ENCODE data around the gene SLC17A6. TPM values are rescaled to one million over a fixed set of nuclear protein-coding genes. Genes with fewer than 3 reads are reported as not detected.

The SLC17A6 gene
- total RNA-seq, 2 experiments from 2014 or later = not detected

DNA sequence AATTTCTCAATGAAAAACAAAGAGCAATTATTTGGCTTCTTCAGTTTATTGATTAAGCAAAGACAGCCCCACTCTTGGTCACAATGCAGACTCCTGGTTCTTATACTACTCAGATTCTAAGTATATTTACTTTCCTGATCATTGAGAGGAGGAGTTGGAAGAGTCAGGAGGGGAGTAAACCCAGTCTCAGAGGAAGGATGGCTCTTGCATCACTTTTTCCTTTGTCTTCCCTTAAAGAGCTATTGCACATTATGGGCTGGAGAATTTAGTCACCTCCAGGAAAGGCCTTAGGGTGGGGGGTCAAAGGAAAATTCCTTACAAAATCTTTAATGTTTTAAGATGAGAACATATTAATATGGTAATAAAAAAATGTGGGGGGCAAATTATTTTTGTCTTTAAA, 8.1 kb downstream of the SLC17A6 start:
- no peak for DNase-seq

DNA sequence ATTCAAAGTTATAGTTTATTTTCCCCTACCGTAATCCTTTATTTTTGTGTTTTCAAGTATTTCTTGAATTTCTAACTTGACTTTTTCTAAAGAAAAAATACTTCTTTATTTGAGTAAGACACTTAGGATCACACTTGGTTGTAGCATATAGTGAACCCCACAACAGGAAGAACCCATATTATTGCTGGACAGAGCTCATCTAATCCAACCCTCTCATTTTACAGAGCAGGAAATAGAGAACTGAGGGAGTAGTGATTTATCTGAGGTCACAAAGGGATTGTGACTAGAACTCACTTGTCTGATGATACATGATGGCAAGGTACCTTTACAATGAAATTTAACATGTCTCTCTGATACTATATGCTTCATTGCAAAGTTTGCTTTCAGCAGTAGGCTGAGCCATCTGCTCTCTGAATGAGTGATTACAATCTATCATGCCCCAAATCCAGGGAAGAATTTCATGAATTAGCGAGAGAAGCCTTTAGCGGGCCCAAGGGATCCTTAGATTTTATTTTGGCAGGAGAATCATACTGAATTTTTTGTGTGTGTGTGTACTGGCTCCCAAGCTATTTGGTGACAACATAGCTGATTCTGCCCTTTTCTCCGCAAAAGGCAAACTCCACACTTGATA, 9.8 kb downstream of the SLC17A6 start:
- no peak for DNase-seq
- H3K9me3 Mint-ChIP-seq = no peaks in the 10 kb centered on the region
- peaks cover 7% of the 10 kb centered on the region for H3K4me1 Mint-ChIP-seq
- H3K27ac Mint-ChIP-seq = no peak overlapping the region
- H3K36me3 Mint-ChIP-seq = no peaks in the 10 kb centered on the region
- H3K27me3 Mint-ChIP-seq = peaks cover 53% of the 10 kb centered on the region
- H3K4me3 Mint-ChIP-seq = no peak overlapping the region

More for the DNA sequence above, 8.1 kb downstream of the SLC17A6 start:
- no peak overlapping the region for H3K4me3 Mint-ChIP-seq
- peaks cover 12% of the 10 kb centered on the region for H3K4me1 Mint-ChIP-seq
- no peaks in the 10 kb centered on the region for H3K9me3 Mint-ChIP-seq
- H3K36me3 Mint-ChIP-seq = no peaks in the 10 kb centered on the region
- H3K27me3 Mint-ChIP-seq = peaks cover 69% of the 10 kb centered on the region
- H3K27ac Mint-ChIP-seq = no peak overlapping the region

GRCh38 chr11:22349491-22349890, 11.3 kb downstream of the SLC17A6 start:
- no peak for DNase-seq
- H3K4me1 Mint-ChIP-seq = no peaks in the 10 kb centered on the region
- H3K27me3 Mint-ChIP-seq = peaks cover 37% of the 10 kb centered on the region
- no peaks in the 10 kb centered on the region for H3K36me3 Mint-ChIP-seq
- H3K4me3 Mint-ChIP-seq = no peak overlapping the region
- no peaks in the 10 kb centered on the region for H3K9me3 Mint-ChIP-seq
- H3K27ac Mint-ChIP-seq = no peak overlapping the region

GRCh38 chr11:22359295-22359694, 21.1 kb downstream of the SLC17A6 start:
- Mint-ChIP-seq H3K9me3 (no peaks in the 10 kb centered on the region), H3K27ac (no peak overlapping the region), H3K27me3 (peaks cover 14% of the 10 kb centered on the region), H3K4me3 (no peak overlapping the region), H3K36me3 (no peaks in the 10 kb centered on the region), H3K4me1 (no peaks in the 10 kb centered on the region)
- DNase-seq = no peak

- no peaks in the 10 kb centered on the region for H3K9me3 Mint-ChIP-seq
- no peak overlapping the region for H3K4me3 Mint-ChIP-seq
- DNase-seq = no peak
- no peak overlapping the region for H3K27ac Mint-ChIP-seq
- no peaks in the 10 kb centered on the region for H3K4me1 Mint-ChIP-seq
- no peaks in the 10 kb centered on the region for H3K36me3 Mint-ChIP-seq
- peaks cover 8% of the 10 kb centered on the region for H3K27me3 Mint-ChIP-seq
These were observed 33.0 kb downstream of the SLC17A6 start for GRCh38 chr11:22371160-22371559.

- Mint-ChIP-seq H3K27me3 (peaks cover 14% of the 10 kb centered on the region), H3K4me1 (no peaks in the 10 kb centered on the region), H3K4me3 (no peak overlapping the region), H3K9me3 (no peaks in the 10 kb centered on the region), H3K27ac (no peak overlapping the region), H3K36me3 (no peaks in the 10 kb centered on the region)
- DNase-seq = no peak
These were observed 48.9 kb downstream of the SLC17A6 start for GRCh38 chr11:22387126-22387525.

DNA sequence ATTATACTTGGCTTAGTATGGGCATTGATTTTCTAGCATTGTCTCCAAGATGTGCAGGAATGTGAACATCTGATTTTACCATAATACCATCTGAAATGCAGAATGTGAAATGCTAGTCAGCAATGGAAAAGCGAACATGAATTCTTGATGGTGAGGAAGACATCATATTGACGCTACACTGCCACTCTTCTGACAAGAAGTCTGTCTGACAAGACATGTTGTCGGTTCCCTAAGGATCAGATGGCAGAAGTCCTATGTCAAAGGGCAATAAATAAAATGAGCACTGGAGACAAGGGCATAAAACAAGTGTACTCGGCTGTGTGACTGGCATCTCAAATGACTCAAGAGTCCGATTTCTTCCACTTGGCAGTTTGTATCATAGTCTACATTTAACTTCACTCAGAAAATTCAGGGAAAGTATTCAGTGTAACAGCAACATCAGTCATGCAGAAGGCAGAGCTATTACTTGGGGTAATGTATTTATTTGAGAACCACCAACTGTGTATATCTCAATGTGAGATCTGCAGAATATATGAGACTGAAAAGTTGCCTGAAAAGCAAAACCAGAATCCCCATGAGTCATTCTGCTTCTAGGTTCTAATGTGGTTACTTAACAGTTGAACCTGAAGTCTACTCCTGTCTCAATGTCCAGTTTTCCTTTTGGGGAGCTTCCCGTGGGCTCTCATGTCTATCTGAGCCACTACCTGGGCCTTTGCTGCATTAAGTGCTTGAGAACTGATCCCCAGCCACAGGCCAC, 51.5 kb downstream of the SLC17A6 start:
- DNase-seq = no peak
- peaks cover 17% of the 10 kb centered on the region for H3K27me3 Mint-ChIP-seq
- no peaks in the 10 kb centered on the region for H3K9me3 Mint-ChIP-seq
- no peak overlapping the region for H3K4me3 Mint-ChIP-seq
- H3K36me3 Mint-ChIP-seq = no peaks in the 10 kb centered on the region
- H3K27ac Mint-ChIP-seq = no peak overlapping the region
- H3K4me1 Mint-ChIP-seq = no peaks in the 10 kb centered on the region

DNA sequence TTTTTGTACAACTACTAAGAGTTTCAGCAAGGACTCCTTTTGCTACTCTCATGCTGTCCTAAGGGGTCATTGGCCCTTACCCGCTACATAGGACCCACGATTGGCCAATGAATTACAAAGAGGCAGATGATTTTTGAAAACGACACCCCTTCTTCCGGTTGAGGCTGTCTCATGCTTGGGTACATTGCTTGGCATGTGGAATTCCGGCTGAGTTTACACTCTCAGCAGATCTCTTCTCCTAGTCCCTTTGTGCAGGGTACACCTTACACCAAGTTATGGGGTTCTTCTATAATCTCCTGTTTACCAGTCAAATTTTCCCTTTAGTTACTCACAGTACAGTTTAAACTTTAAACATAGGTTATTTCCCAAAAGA, 52.1 kb downstream of the SLC17A6 start:
- Mint-ChIP-seq H3K27me3 (peaks cover 17% of the 10 kb centered on the region), H3K9me3 (no peaks in the 10 kb centered on the region), H3K27ac (no peak overlapping the region), H3K4me1 (no peaks in the 10 kb centered on the region), H3K4me3 (no peak overlapping the region), H3K36me3 (no peaks in the 10 kb centered on the region)
- no peak for DNase-seq

DNA sequence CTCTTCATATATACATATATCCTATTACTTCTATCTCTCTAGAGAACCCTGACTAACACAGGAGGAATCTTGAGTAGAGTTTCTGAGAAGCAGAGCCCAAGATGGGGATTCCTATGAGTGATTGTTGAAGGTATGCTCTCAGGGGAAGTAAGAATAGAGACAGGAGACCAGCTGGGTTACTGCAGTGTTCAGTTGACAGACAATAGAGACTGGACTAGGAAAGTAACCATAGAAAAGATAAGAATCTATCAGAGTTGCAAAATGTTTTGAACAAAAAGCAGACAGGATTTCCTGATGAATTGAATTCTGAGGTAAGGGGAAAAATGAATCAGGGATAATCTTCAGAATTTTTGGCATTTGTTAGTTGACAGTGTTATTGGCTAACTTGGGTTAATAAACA, 54.4 kb downstream of the SLC17A6 start:
- peaks cover 15% of the 10 kb centered on the region for H3K27me3 Mint-ChIP-seq
- no peak overlapping the region for H3K4me3 Mint-ChIP-seq
- H3K27ac Mint-ChIP-seq = no peak overlapping the region
- H3K9me3 Mint-ChIP-seq = no peaks in the 10 kb centered on the region
- no peaks in the 10 kb centered on the region for H3K36me3 Mint-ChIP-seq
- H3K4me1 Mint-ChIP-seq = no peaks in the 10 kb centered on the region
- DNase-seq = no peak

DNA sequence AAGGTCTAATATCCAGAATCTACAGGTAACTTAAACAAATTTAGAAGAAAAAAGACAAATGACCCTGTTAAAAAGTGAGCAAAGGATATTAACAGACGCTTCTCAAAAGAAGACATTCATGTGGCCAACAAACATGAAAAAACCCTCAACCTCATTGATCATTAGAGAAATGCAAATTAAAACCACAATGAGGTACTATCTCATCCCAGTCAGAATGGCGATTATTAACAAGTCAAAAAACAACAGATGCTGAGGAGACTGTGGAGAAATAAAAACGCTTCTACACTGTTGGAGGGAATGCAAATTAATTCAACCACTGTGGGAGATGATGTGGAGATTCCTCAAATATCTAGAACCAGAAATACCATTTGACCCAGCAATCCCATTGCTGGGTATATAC, 67.2 kb downstream of the SLC17A6 start:
- Mint-ChIP-seq H3K36me3 (no peaks in the 10 kb centered on the region), H3K27ac (no peak overlapping the region), H3K9me3 (no peaks in the 10 kb centered on the region), H3K4me1 (no peaks in the 10 kb centered on the region), H3K27me3 (peaks cover 18% of the 10 kb centered on the region), H3K4me3 (no peak overlapping the region)
- DNase-seq = no peak

DNA sequence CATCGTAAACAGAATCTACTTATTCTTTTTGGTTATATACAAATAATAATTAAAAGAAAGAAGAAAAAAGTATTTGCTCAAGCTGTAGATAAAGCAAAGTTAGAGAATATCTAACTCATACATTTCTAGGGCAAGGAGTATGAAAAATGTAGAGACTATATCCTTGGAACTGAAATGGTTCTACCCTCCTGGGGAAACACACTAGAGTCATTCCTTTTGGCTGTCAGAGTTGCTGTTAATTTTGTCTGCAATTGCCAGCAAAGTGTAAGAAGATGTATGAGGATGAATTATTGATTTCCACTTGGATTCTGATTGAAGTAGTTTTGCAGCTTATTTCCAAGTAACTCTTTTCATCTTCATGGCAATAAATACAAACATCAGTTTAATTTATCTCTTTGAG, 69.1 kb downstream of the SLC17A6 start:
- no peak overlapping the region for H3K27ac Mint-ChIP-seq
- no peaks in the 10 kb centered on the region for H3K36me3 Mint-ChIP-seq
- peaks cover 19% of the 10 kb centered on the region for H3K27me3 Mint-ChIP-seq
- no peaks in the 10 kb centered on the region for H3K9me3 Mint-ChIP-seq
- DNase-seq = no peak
- H3K4me1 Mint-ChIP-seq = no peaks in the 10 kb centered on the region
- no peak overlapping the region for H3K4me3 Mint-ChIP-seq

DNA sequence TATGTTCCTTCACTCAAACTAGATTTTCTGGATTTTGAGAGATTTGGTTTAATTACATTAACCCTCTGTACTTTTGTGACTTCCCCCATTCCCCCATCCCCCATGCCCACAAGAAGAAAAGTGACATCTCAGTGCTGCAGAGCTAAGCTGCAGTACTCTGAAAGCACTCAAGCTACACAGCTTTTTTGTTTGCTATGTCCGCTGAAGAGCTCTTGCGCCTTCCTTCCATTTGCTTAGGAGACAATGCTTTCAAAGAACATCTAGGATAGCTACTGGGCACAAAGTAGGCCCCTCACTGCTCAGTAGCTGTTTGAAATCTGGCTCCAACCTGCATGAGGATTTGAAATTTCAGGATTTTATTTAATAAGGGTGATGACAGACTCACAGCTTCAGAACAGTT, 69.7 kb downstream of the SLC17A6 start:
- DNase-seq = no peak
- Mint-ChIP-seq H3K4me1 (no peaks in the 10 kb centered on the region), H3K27me3 (peaks cover 19% of the 10 kb centered on the region), H3K27ac (no peak overlapping the region), H3K36me3 (no peaks in the 10 kb centered on the region), H3K9me3 (no peaks in the 10 kb centered on the region), H3K4me3 (no peak overlapping the region)

GRCh38 chr11:22415476-22415875, 77.3 kb downstream of the SLC17A6 start:
- H3K4me1 Mint-ChIP-seq = no peaks in the 10 kb centered on the region
- no peaks in the 10 kb centered on the region for H3K36me3 Mint-ChIP-seq
- H3K9me3 Mint-ChIP-seq = no peaks in the 10 kb centered on the region
- H3K27ac Mint-ChIP-seq = no peak overlapping the region
- no peak overlapping the region for H3K4me3 Mint-ChIP-seq
- H3K27me3 Mint-ChIP-seq = peaks cover 4% of the 10 kb centered on the region
- DNase-seq = no peak

DNA sequence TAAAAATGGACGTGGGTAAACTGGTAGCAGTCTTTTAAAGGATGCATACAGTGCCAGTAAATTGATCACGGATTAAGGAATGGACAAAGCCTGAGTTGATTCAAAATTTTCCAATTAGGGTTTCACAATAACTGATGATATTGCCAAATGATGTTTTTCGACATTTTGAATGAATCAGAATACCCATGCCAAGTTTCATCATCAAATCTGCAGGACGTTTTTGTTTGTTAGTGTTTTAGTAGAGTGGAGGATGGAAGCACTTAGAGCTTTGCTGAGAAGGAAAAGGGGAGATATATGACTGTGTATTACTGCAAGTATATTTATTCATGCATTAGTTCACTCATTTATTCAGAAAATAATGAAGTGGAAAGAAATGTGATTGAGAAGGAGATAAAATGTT, 78.3 kb downstream of the SLC17A6 start:
- H3K36me3 Mint-ChIP-seq = no peaks in the 10 kb centered on the region
- no peaks in the 10 kb centered on the region for H3K4me1 Mint-ChIP-seq
- H3K4me3 Mint-ChIP-seq = no peak overlapping the region
- no peak for DNase-seq
- H3K27ac Mint-ChIP-seq = no peak overlapping the region
- H3K27me3 Mint-ChIP-seq = no peaks in the 10 kb centered on the region
- no peaks in the 10 kb centered on the region for H3K9me3 Mint-ChIP-seq

- Mint-ChIP-seq H3K36me3 (no peaks in the 10 kb centered on the region), H3K4me3 (no peak overlapping the region), H3K27me3 (peaks cover 31% of the 10 kb centered on the region), H3K4me1 (peaks cover under 1% of the 10 kb centered on the region), H3K9me3 (peaks cover 1% of the 10 kb centered on the region), H3K27ac (no peak overlapping the region)
- DNase-seq = no peak
These were observed 88.7 kb downstream of the SLC17A6 start for GRCh38 chr11:22426915-22427314.
